C4-2B (cell line): ENCODE results near the gene SNX19.

Experiments
- H3K27ac ChIP-seq: fragments of 450-650 bp; 2 replicates; pipeline ENCODE4 v1.5.1; 2017
- CTCF ChIP-seq: fragments of 450-650 bp; conservative IDR thresholded peaks from 2 replicates; pipeline ENCODE4 v1.5.1; 2017; ENCODE audit warnings: mild to moderate bottlenecking
- ZFX ChIP-seq: fragments of 450-650 bp; IDR thresholded peaks from 2 replicates; pipeline ENCODE4 v1.6.1; 2017

SNX19 gene

GRCh38 chr11:130913268-130913667, 3.0 kb downstream of the SNX19 start:
- no peak overlapping the region for H3K27ac ChIP-seq
- no peak for TF ChIP-seq CTCF
- no peak for TF ChIP-seq ZFX

GRCh38 chr11:130912552-130912951, 3.7 kb downstream of the SNX19 start:
- TF ChIP-seq ZFX (no peak), CTCF (no peak)
- H3K27ac ChIP-seq, result no peak overlapping the region

- H3K27ac ChIP-seq, result no peak overlapping the region
- TF ChIP-seq ZFX (no peak), CTCF (no peak)
Measured at GRCh38 chr11:130911306-130911705, 5.0 kb downstream of the SNX19 start.

GRCh38 chr11:130909650-130910049, 6.6 kb downstream of the SNX19 start:
- TF ChIP-seq CTCF (no peak), ZFX (no peak)
- no peak overlapping the region for H3K27ac ChIP-seq

- peak overlapping the region; percentile 50; the same call in 1 of the 2 replicates for H3K27ac ChIP-seq
- no peak for TF ChIP-seq ZFX
- TF ChIP-seq CTCF, result no peak
Measured at GRCh38 chr11:130908770-130909625, 7.3 kb downstream of the SNX19 start.

GRCh38 chr11:130908061-130908460, 8.2 kb downstream of the SNX19 start:
- H3K27ac ChIP-seq, result peak overlapping the region; percentile 73
- TF ChIP-seq CTCF, result no peak
- TF ChIP-seq ZFX, result no peak

- H3K27ac ChIP-seq, result peak overlapping the region; percentile 73
- TF ChIP-seq ZFX (no peak), CTCF (no peak)
Measured at GRCh38 chr11:130907229-130907628, 9.1 kb downstream of the SNX19 start.
